Upper lobe of right lung (tissue), 1 donor: ENCODE data around the gene HS6ST1. TPM values are rescaled to one million over a fixed set of nuclear protein-coding genes. Genes with fewer than 3 reads are reported as not detected.

ENCODE experiments used
- ATAC-seq: fragments of 200-7000 bp; cut with Tn5 transposase; one replicate; pipeline ENCODE4 v1.9.1; 2020; ENCODE audit warnings: mild to moderate bottlenecking, moderate library complexity
- DNase-seq: peaks from one replicate; pipeline ENCODE4 v3.0.0-alpha.2; 2020
- H3K27ac ChIP-seq: fragments of 200-600 bp; one replicate; pipeline ENCODE4 v1.8.0; 2022
- H3K27me3 ChIP-seq: fragments of 200-600 bp; one replicate; pipeline ENCODE4 v1.8.0; 2022; ENCODE audit warnings: mild to moderate bottlenecking
- H3K36me3 ChIP-seq: fragments of 200-600 bp; one replicate; pipeline ENCODE4 v1.8.0; 2022
- H3K4me1 ChIP-seq: fragments of 200-600 bp; one replicate; pipeline ENCODE4 v1.8.0; 2022
- H3K4me3 ChIP-seq: fragments of 200-600 bp; one replicate; pipeline ENCODE4 v1.8.0; 2022; ENCODE audit warnings: mild to moderate bottlenecking
- H3K9me3 ChIP-seq: fragments of 200-600 bp; one replicate; pipeline ENCODE4 v1.8.0; 2022
- intact Hi-C: fragments of 100-400 bp; cut with DNase I; formaldehyde crosslinking; loops from one replicate; pipeline ENCODE4 v1.11.0; 2022
- total RNA-seq: library from RNA; stranded (reverse); fragmentation: NEBNext Ultra II Directional; extraction: Animal tissue kit (Norgen Biotek cat#: 25700); gene quantifications from one replicate; pipeline ENCODE4 v1.2.1, GENCODE V29; 2021
- TF ChIP-seq, protein P1 (sequence below): fragments of 200-600 bp; IDR thresholded peaks from one replicate; pipeline ENCODE4 v1.8.0; 2022; ENCODE audit warnings: antibody characterized with exemption
- donor health status: DM: no; HTN: yes; CAD: no; lungs with severe emphysema.

The HS6ST1 gene
- total RNA-seq, 1 donor from 2014 or later = 33.2 TPM

- Histone ChIP-seq H3K36me3 (no peaks in the 10 kb centered on the region), H3K27me3 (no peaks in the 10 kb centered on the region), H3K4me1 (no peaks in the 10 kb centered on the region), H3K9me3 (no peaks in the 10 kb centered on the region), H3K27ac (no peak overlapping the region), H3K4me3 (no peak overlapping the region)
- TF ChIP-seq, protein P1, sequence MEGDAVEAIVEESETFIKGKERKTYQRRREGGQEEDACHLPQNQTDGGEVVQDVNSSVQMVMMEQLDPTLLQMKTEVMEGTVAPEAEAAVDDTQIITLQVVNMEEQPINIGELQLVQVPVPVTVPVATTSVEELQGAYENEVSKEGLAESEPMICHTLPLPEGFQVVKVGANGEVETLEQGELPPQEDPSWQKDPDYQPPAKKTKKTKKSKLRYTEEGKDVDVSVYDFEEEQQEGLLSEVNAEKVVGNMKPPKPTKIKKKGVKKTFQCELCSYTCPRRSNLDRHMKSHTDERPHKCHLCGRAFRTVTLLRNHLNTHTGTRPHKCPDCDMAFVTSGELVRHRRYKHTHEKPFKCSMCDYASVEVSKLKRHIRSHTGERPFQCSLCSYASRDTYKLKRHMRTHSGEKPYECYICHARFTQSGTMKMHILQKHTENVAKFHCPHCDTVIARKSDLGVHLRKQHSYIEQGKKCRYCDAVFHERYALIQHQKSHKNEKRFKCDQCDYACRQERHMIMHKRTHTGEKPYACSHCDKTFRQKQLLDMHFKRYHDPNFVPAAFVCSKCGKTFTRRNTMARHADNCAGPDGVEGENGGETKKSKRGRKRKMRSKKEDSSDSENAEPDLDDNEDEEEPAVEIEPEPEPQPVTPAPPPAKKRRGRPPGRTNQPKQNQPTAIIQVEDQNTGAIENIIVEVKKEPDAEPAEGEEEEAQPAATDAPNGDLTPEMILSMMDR = no peak
- ATAC-seq = no peak
- no peak for DNase-seq
- intact Hi-C loops = no loop called here
These were observed 36.2 kb upstream of the HS6ST1 start for GRCh38 chr2:128354726-128355470.

GRCh38 chr2:128354161-128354560, 35.5 kb upstream of the HS6ST1 start:
- TF ChIP-seq, protein P1 = no peak

GRCh38 chr2:128350736-128351135, 32.1 kb upstream of the HS6ST1 start:
- H3K4me1 ChIP-seq = peaks cover 19% of the 10 kb centered on the region
- no peaks in the 10 kb centered on the region for H3K36me3 ChIP-seq
- TF ChIP-seq, protein P1 = no peak
- H3K27me3 ChIP-seq = no peaks in the 10 kb centered on the region
- H3K9me3 ChIP-seq = no peaks in the 10 kb centered on the region
- no peak overlapping the region for H3K27ac ChIP-seq
- no peak overlapping the region for H3K4me3 ChIP-seq
- intact Hi-C loops = no loop called here
- ATAC-seq = no peak
- DNase-seq = no peak

More at GRCh38 chr2:128354161-128354560, 35.5 kb upstream of the HS6ST1 start:
- ATAC-seq (peak; percentile 21), DNase-seq (no peak)
- no peak overlapping the region for H3K27ac ChIP-seq
- peaks cover under 1% of the 10 kb centered on the region for H3K4me1 ChIP-seq
- no peak overlapping the region for H3K4me3 ChIP-seq
- intact Hi-C loops = no loop called here
- H3K36me3 ChIP-seq = no peaks in the 10 kb centered on the region
- no peaks in the 10 kb centered on the region for H3K9me3 ChIP-seq
- H3K27me3 ChIP-seq = no peaks in the 10 kb centered on the region

DNA sequence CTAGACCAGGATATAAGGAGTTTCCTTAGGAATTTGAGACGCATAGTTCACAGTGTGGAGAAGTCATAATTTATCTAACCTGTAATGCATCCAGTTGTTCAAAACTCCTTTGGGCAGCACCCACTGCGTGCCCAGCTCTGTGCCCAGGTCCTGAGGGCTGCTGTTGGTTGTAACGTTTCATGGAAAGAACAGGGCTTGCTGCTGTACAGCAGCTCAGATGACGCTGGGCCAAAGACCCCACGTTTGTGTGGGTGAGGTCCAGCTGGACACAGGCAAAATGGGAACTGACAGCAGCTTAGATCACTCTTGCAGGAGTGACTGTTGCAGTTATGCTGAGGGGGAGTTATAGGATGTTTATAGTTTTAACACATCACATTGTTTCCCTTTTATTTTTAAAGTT, 30.0 kb upstream of the HS6ST1 start:
- Histone ChIP-seq H3K4me1 (peaks cover 19% of the 10 kb centered on the region), H3K4me3 (no peak overlapping the region), H3K27me3 (no peaks in the 10 kb centered on the region), H3K27ac (peak overlapping the region; percentile 65), H3K9me3 (no peaks in the 10 kb centered on the region), H3K36me3 (no peaks in the 10 kb centered on the region)
- ATAC-seq (no peak), DNase-seq (no peak)
- TF ChIP-seq, protein P1 = no peak
- intact Hi-C loops = no loop called here

- no peaks in the 10 kb centered on the region for H3K36me3 ChIP-seq
- peaks cover 19% of the 10 kb centered on the region for H3K4me1 ChIP-seq
- intact Hi-C loops = no loop called here
- H3K27ac ChIP-seq = peak overlapping the region; percentile 65
- DNase-seq = no peak
- H3K4me3 ChIP-seq = no peak overlapping the region
- H3K27me3 ChIP-seq = no peaks in the 10 kb centered on the region
- no peaks in the 10 kb centered on the region for H3K9me3 ChIP-seq
- TF ChIP-seq, protein P1 = no peak
- peak; percentile 85 for ATAC-seq
These were observed 29.3 kb upstream of the HS6ST1 start for GRCh38 chr2:128347701-128348539.
